Erythroblast (primary cell): ENCODE results near the gene ZNF488.

Source experiments
- GATA1 ChIP-seq: IDR thresholded peaks from 2 replicates; pipeline ENCODE4 v1.6.1; 2011; ENCODE audit warnings: low read depth, mild to moderate bottlenecking, control low read depth, low read length, moderate library complexity
- POLR2A ChIP-seq: IDR thresholded peaks from 2 replicates; pipeline ENCODE4 v1.6.1; 2011; ENCODE audit warnings: mild to moderate bottlenecking, low read length

GRCh38 chr10:47339759-47340607 is 44.1 kb downstream of the ZNF488 start:
- TF ChIP-seq POLR2A (no peak), GATA1 (no peak)
